GM18517 (cell line): ENCODE data around the gene TSPAN14.
A peak's percentile ranks its signal among the peaks of the same experiment; 100 is the strongest.
"Not testable (repeated sequence)": the region's sequence is repeated elsewhere in the genome, so short reads cannot be mapped to it uniquely, and the experiment has no call there.

ENCODE experiments used
- ATAC-seq: cut with Tn5 transposase; IDR thresholded peaks from one replicate; pipeline ENCODE4 v1.9.1; 2021; ENCODE audit warnings: mild to moderate bottlenecking, moderate library complexity; ENCODE audit not compliant: unreplicated experiment

The TSPAN14 gene, protein sequence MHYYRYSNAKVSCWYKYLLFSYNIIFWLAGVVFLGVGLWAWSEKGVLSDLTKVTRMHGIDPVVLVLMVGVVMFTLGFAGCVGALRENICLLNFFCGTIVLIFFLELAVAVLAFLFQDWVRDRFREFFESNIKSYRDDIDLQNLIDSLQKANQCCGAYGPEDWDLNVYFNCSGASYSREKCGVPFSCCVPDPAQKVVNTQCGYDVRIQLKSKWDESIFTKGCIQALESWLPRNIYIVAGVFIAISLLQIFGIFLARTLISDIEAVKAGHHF

DNA sequence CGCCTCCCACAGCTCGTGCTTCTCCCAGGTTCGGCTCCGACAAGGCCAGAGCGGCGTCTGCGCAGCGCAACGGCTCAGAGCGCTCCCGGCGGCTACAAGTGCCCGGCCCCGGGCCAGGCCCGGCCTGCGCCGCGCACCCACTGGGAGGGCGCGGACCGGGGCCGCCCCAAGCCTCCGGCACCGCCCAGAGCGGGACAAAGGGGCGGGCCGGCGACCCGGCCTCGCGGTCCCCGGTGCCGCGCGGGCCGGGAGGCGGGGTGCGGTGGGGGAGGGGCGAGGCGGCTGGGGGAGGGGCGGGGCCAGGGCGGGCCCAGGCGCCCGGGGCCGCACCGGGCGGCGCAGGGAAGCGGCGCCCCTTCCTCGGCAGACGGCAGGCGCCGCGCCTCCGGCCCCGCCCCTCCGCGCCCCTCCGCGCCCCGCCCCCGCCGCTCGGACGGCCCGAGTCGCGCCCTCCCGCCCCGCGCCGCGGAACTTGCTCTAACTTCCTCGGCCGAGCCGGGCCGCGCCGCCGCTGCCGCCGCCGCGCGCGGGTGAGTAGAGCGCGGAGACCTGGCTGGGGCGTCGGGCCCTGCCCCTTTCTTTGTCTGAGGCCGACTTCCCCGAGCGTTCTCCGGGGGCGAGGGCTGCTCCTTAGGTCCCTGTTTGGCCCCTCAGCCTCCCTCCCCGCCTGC lies at the start of gene TSPAN14:
Gene TSPAN14 (plus strand): TSS at position 469 of the 671 bp plus-strand sequence. CDS start 34,924 bp downstream, outside the sequence.
- ATAC-seq = peak; percentile 45

DNA sequence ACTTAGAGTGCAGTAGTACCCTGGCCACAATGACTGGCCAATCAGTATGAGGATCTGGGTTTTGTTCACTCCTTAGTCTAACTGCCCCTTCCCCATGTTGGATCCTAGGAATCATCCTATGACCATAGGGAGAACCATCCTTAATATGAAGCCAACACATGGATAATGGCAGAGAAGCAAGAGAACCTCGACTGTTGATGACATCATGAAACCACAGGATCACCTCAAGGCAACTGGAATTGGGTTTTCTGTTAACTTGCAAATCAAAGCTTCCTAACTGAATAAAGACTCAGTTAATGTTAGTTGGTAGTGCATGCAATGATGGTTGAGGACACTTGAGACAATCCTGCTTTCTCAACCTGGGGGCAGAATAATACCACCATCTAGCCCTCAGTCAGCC lies 49.1 kb upstream of the TSPAN14 start:
- ATAC-seq = no peak

DNA sequence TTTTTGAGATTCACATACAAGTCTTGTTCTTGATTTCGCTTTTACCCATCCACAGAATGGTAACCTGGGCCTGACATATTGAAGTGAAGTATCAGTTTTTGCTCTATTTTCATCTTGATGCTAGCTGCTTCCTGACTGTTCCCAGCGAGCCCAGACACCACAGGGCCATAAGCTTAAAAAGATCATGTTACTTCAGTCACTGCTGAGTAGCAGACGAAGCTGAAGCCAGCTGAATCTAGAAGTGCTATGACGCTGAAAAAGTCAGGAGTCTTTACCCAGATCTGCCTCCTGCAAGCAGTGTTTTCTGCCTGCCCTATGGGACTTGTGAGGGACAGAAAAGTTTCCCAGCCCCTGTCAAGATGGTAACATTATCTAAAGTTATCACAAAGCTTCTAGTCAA lies 48.5 kb upstream of the TSPAN14 start:
- ATAC-seq = no peak

DNA sequence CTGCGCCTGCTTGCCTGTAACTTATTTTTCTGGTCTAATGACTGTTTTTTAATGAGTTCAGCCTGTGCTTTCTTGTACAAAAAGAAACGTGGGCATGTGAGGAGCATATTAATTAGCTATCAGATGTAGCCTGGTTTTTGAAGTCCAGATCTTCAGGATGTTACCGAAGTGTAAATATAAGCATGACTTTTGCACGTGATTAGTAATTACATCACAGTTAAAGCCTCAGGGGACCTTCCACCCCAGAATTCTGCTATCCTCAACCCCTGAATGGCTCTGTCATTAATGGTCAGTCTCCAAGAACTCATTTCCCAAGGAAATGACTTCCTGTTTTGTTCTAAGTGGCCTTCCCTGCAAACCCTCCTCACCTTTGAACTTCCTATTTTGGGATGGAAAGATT lies 47.9 kb upstream of the TSPAN14 start:
- no peak for ATAC-seq

DNA sequence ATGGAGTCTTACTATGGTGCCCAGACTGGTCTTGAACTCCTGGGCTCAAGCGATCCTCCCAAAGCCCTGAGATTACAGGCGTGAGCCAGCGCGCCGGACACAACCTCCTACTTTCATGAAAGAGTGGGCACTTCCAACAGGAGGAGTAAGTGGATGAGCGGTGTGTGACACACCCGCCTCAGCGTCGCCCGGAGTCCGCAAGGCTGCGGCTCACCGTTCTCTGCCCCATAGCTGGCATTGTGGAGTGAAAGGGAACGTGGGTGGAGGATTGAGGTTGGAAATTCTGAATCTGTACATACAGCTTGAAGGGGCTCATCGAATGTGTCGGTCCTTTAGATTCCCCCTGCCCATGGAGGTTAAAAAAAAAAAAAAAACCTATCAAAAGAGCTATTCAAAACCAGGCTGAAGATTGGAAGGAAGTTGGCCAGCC lies 46.3 kb upstream of the TSPAN14 start:
- ATAC-seq = peak; percentile 44

DNA sequence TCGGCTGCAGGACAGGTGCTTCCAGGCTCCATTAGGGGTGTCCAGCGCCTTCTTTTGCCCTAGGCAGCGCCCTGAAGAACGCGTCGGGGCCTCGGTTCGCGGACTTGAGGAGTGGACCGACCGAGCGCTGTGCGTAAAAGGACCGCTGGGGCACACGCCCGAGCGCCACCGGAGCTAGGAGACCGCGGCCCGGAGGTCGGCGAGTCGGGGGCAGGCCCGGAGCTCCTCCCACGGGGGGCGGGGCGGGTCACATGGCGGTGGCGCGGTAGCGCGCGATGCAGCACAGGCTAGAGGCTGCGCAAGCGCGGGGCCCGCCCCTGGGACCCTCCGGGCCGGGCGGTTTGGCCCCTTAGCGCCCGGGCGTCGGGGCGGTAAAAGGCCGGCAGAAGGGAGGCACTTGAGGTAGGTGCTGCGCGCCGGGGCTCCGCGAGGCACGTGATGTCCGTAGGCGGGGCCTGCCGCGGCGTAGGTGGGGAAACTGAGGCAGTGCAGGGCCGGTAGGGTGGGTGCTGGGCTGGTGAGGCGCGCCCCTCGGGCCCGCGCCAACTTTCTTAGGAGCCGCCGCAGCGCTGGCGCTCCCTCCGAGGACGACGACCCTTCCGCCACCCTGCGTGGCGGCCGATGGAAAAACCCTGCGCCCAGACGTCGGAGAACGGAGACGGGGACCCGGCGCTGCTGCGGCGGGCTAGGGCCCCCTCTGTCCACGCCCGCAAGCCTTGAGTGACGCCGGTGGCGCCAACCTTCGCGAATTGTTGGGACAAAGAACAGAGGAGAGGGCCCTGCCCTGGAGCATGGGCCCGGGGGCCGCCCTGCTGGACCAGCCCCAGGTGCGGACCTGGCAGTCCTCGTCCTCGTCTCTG lies 45.6 kb upstream of the TSPAN14 start, which contains the start of gene PRXL2A:
Gene PRXL2A (plus strand): TSS at position 310 of the 860 bp plus-strand sequence. CDS start 11,917 bp downstream, outside the sequence.
- ATAC-seq = peak; percentile 80

DNA sequence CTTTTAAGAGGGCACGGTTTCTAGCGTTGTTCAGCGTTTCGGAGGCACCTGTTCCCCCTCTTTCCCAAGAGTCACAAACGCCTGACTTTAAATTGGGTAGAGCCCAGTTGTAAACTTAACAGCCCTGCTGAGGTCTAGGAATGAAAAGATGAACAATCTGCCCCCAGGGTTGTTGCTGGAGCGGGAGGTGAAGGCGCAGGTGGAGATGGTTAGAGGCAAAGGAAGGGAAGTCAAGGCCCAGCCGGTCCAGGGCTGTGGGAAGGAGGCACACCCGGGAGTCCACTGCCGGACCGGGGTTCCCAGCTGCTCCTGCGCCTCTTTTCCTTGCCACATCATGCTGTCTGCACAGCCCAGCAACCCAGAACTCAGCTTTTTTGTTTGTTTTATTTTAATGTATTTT lies 45.0 kb upstream of the TSPAN14 start:
- ATAC-seq = no peak

DNA sequence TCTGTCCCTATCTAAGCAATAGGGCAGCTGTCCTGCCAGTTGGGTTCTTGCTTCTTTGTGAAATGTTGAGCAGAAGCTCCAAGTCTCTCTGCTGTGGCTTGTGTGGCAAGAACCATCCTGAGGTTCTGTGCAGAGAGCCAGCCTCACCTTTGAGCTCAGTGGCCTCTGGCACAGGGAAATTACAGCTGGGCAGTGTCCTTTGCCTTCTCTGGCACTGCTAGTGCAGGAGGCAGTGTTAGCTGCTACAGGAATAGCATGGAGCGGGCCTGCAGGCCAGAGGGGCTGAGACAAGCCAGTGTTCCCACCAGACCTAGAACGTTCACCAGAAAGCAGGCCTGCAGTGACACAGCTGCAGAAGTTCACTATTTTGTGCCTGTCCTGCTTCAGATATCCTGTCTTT lies 44.0 kb upstream of the TSPAN14 start:
- no peak for ATAC-seq

DNA sequence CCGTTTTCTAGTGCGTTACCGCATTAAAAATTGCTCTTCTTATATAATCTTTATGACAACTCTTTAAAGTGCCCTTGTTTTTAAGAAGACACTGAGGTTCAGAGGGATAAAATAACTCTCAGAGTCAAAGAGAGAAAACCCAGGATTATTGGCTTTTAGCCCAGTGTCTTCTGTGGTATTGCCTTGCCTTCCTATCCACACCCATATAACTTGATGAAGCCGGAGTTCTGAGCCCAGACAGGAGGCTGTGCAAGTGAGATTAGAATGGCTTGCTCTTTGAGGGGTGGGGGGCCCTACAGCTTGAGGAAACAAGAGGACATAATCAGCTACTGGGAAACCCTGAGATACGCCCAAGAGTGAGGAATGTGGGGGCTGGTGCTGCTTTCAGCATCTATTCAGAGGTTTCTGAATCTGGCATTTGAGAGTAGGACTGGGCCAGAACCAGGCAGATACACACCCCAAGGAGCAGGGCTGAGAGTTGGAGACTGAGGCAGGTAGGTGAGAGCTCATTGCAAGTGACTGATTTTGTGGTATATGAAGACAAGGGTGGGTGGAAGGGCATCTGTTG lies 43.4 kb upstream of the TSPAN14 start:
- no peak for ATAC-seq

DNA sequence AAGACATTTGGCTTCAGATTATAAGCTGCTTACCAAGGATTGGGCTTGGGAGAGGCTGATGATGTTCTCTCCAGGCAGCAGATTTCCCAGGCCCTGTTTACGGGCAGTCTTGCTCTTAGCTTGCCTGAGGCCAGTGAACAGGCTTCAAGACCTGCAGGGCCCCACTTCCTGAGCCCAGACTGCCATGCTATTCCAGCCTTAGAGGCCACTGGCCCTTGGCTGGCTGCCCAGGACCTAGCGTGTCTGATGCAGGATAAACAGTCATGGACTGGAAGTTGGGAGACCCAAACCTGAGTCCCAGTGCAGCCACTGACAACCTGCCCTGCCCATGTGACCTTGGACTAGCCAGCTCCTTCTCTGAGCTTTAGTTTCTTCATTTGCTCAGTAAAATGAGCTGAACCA lies 42.8 kb upstream of the TSPAN14 start:
- no peak for ATAC-seq

DNA sequence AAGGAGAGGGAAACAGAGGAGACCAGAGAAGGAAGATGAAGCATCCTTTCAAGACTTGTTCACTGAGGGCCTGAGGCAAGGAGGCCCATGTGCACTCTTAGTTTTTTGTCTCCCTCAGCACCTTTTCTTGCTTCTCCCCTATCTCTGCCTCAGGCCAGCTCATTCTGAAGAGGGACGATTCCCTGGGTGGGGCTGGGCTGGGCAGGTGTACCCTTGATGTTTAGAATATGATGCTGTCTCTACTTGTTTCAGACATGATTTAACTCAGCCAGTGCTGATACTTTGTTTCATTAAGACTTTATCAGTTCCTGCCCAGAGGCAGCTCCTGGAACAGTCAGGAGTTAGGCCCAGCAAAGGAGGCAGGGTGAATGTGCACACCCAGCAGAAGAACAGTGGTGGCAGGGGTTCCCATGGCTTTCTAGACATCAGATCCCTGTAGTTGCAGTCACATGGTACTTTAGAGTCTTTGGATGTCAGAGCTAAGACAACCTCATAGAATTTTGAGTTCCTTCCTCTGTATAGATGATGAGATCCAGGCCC lies 42.4 kb upstream of the TSPAN14 start:
- no peak for ATAC-seq

DNA sequence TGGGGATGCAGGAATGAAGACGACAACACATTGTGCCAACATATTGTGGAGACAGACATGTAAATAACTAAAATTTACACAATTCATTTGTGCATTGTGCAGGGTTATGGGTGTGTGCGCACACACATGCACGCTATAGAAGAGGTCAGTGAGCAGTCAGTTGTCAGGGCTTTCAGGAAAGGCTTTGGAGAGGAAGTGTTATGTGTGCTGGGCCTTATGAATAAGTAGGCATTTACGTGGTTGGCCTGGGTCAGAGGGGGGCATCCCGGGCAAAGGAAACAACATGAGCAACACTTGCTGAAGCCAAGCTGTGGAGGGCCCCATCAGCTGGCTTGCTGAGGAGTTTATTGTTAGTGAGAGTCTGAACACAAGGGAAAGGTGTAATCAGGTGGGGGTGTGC lies 41.6 kb upstream of the TSPAN14 start:
- ATAC-seq = no peak

DNA sequence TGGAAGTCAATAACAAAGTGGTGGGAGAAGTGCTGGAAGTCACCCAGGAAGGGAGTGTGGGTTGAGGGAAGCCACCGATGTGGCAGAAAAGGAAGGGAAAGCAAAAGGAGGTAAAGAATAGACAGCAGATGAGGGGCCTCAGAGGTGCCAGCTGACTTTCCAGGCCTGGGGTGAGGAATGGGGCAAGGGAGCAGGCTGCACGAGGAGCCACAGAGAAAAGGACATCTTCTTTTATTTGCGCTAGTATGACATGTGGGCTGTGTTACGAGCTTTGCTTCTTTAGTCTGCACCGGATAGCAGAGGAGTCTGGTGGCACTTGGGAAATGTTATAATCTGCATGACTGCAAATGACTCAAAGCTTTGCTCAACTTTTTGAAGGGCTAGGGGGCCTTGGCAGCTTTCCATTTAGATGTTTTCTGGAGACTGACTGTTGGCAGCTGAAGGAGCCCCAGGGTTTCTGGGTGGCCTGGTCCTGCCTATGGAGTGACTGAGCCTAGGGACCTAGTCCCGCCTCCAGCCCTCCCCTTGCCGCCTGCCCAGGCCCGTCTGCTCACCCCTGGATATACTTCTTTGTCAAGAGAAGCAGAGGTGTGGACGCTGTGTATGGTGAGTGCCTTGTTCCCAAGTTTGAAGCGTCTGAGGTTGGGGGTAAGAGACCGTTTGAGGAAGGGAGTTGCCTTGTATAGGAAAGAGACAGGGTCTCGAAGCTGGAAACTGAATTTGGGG lies 40.7 kb upstream of the TSPAN14 start:
- no peak for ATAC-seq

DNA sequence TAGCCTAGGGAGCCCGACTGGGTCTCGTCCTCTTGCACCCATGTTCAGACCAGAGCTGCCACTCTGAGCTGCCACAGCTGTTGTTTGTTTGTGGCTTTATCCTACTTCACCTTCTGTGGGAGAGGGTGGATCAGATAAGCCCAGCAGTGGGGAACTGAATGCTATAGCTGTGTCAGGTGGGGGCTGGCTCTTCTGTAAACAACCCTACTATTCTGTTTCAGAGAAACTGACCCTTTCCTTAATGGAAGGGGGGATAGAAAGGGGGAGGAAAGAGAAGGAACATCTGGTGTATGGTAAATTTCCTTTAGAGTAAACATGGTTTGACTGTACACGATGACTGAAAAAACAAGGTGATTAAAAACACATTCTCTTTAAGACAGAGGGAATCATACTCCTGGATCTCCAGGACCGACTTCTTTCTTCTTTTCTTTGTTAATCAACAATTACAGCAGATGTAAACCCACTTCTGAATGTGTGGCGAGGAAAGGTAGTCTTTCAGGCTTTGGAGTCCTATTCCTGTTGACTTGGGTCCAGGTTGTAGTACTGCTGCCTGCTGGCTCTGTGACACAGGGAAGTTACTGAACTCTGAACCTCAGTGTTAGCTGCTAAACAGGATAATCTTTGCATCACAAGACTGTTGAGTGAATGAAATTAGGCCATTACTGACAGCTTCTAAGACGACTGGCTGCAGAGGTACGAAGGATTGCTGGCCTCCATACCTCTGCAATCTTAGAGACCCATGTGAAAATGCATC lies 39.8 kb upstream of the TSPAN14 start:
- ATAC-seq = no peak

DNA sequence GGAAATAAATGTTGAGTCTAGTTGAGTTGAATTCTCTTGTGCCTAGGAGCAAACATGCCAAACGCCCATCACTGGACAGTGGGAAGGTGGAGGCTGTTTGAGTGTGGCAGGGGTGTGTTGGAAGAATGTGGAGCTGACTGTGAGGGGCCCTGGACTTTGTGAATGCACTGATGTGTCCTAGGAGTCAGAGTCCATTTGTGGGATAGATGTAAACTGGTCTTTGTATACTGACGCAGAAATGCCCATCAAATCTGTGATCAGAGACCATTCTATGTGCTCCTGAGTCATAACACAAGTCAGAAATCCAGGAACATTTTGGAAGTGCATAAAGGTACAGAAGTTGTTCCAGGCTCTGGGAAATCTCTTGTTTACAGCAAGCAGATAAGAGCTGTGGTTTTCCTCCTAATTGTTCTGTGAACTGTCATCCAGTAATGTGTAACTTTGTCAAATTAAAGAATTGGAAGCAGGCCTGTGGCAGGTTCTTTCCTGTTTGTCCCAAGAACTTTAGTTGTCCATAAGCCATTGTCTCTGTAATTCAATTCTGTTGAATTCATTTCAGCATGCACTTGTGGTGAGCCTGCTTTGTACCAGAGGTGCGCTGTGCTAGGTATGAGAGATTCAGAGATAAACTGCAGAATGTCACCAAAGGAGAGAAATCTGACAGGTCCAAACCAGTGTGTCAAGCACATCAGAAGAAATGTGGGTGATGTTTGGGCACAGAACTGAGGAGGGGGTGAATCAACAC lies 38.2 kb upstream of the TSPAN14 start:
- ATAC-seq = no peak

DNA sequence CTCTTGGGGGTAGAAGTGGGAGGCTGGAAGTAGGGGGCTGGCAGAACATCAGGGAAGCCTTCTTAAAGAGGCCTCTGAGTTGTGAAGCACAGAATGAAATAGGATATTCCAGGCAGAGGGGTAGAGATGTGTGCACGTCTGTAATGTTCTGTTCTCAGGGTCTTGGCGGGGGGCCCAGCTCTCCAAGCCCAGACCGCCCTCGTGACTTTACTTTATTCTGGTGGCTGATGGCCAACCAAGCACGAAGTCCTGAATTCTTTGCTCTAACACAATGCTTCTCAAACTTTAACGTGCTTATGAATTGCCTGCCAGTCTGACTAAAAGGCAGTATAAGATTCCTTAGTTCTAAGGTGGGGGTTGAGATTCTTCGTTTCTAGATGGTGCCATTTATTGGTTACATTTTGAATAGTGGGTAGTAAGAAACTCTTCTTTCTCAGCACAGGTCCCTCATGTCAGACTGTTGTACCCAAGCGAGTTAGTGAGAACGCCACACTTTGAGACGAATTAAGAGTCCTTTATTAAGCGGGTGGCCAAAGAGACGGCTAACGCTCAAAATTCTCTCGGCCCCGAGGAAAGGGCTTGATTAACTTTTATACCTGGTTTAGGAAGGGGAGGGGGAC lies 37.5 kb upstream of the TSPAN14 start:
- ATAC-seq = no peak

DNA sequence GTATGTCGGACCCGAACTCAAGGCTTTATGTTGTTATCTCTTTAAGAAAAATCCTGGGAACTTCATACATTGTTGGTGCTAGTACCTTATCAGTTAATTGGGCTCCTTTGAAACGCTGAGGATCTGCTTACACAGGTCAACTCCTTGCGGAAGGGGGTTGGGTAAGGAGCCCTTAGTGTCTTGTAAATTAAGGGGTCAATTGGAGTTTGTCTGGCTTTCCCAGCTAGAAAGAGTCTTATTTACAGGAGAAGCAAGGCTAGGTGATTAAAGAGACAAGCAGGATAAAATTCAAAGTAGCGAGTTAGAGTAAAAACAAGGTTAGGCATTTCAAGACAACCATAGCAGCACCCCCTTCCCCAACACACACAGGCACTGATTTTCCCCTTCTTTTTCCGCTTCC lies 36.9 kb upstream of the TSPAN14 start:
- not testable (repeated sequence) for ATAC-seq

DNA sequence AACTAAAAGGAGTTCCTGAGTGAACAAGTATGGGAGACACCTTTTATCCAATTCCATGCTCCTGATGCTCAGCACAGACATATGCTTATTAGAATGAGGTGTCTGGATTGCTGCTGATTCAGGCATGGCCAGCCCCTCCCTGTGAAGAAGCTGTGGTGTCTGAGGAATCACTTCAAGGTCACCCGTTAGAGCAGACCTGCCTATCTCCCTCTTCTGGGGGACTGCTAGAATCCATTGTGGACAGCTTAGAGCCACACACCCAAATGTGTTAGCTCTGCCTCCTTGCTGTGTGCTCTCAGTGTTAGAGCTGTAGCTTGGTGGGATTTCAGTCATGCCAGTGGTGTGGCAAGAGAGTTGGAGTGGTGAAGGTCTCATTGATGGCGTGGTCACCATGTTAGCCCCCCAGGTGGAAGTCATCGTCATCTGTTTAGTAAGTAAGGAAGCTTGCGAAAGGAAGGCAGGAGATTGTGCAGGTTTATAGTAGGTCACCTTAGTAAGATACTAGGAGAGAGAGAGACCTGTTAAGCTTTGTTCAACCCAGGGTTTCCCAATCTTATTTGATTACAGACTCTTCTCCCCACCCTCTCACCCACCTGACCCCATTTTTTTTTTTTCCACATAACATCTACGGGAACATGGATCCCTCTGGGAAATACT lies 32.9 kb upstream of the TSPAN14 start:
- ATAC-seq = peak; percentile 19
